Glomerular endothelial cell (primary cell): ENCODE results near the gene FOXC1. TPM values are rescaled to one million over a fixed set of nuclear protein-coding genes. Genes with fewer than 3 reads are reported as not detected.

ENCODE experiments used
- DNase-seq: peaks from one replicate; pipeline ENCODE4 v3.0.0-alpha.2; 2011; ENCODE audit warnings: low read depth, low spot score; ENCODE audit errors: extremely low read depth
- total RNA-seq: library from RNA; depleted of rRNA; stranded (reverse); fragments of >200 nt; gene quantifications from 2 replicates; pipeline ENCODE4 v1.2.3, GENCODE V29; 2015

FOXC1 gene
- 5.8 and 7.9 TPM in 2 replicates for total RNA-seq

GRCh38 chr6:1609648-1610496 is at the start of gene FOXC1:
Gene FOXC1 (plus strand): TSS chr6:1609915. CDS start chr6:1610446, 531 bp downstream.
- no peak for DNase-seq

- DNase-seq: no peak
Observed at GRCh38 chr6:1560281-1561058, 49.2 kb upstream of the FOXC1 start.

GRCh38 chr6:1561355-1561754 is 48.4 kb upstream of the FOXC1 start:
- no peak for DNase-seq

GRCh38 chr6:1562171-1562955 is 47.4 kb upstream of the FOXC1 start:
- DNase-seq: no peak

- DNase-seq: no peak
Observed at GRCh38 chr6:1569377-1569776, 40.3 kb upstream of the FOXC1 start.

GRCh38 chr6:1570848-1571247 is 38.9 kb upstream of the FOXC1 start:
- DNase-seq: no peak

GRCh38 chr6:1572892-1573291 is 36.8 kb upstream of the FOXC1 start:
- no peak for DNase-seq

- no peak for DNase-seq
Observed at GRCh38 chr6:1574083-1574761, 35.5 kb upstream of the FOXC1 start.

- no peak for DNase-seq
Observed at GRCh38 chr6:1574890-1575209, 34.9 kb upstream of the FOXC1 start.

- no peak for DNase-seq
Observed at GRCh38 chr6:1575210-1576041, 34.3 kb upstream of the FOXC1 start.

- DNase-seq: no peak
Observed at GRCh38 chr6:1576166-1576565, 33.5 kb upstream of the FOXC1 start.

- DNase-seq: no peak
Observed at GRCh38 chr6:1576711-1577110, 33.0 kb upstream of the FOXC1 start.

GRCh38 chr6:1577146-1577680 is 32.5 kb upstream of the FOXC1 start:
- DNase-seq: no peak

GRCh38 chr6:1577896-1578745 is 31.6 kb upstream of the FOXC1 start:
- no peak for DNase-seq

GRCh38 chr6:1579096-1579495 is 30.6 kb upstream of the FOXC1 start:
- DNase-seq: no peak

GRCh38 chr6:1580109-1580508 is 29.6 kb upstream of the FOXC1 start:
- DNase-seq: no peak

GRCh38 chr6:1580585-1580984 is 29.1 kb upstream of the FOXC1 start:
- DNase-seq: no peak

- no peak for DNase-seq
Observed at GRCh38 chr6:1581120-1581991, 28.4 kb upstream of the FOXC1 start.
